HG03469 (cell line): ENCODE results near the gene FGF1.

Source experiments
- ATAC-seq: cut with Tn5 transposase; IDR thresholded peaks from one replicate; pipeline ENCODE4 v1.9.1; 2021; ENCODE audit warnings: mild to moderate bottlenecking, moderate library complexity, moderate number of reproducible peaks; ENCODE audit not compliant: unreplicated experiment

The FGF1 gene

DNA sequence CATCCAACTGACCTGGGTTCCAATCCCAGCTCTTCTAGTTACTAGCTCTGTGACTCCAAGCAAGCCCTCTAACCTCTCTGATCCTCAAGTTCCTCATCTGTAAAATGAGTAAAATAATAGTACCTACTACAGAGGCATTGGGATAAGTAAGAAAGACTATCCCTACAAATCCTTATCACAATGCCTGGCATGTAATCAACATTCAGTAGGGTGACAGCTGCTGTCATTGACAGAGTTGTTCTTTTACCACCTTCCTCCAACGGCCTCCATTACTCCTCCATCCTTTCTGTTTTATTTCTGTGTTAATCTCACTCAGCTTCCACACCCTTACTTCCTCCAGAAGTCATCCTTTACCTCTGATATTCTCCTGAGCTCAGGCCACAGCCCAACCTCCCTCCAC lies 40.4 kb downstream of the FGF1 start:
- ATAC-seq: no peak

DNA sequence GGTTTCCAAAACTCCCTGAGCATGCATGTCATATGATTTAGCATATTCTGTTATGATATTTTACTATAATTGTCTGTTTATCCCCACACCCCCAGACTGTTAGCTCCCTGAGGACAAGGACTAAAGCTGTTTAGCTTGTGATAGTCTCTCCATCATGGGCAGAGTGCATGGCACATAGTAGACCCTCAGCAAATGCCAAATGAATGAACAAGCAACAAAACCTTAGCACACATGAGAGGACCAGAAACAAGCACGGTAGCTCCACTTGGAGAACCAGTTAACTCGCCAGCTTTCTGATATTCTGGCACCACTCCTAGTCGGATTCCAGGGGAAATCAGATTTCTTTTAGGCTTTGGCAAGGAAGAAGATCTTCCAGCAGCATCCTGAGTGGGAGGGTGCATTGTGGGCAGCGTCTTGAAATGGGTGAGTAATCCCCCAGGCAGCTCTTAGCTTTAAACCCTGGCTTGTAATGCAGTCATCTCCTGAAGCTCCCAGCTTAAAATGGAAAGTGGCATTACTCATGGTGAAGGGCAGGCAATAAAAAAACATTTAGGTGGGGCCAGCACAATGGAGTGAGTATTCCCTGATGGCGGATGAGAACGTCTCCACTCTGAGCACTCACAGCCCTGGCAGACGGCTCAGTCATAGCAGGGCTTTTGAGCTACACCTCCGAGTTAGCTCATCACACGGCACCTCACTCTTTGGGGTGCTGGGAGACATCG lies 41.1 kb downstream of the FGF1 start:
- no peak for ATAC-seq

DNA sequence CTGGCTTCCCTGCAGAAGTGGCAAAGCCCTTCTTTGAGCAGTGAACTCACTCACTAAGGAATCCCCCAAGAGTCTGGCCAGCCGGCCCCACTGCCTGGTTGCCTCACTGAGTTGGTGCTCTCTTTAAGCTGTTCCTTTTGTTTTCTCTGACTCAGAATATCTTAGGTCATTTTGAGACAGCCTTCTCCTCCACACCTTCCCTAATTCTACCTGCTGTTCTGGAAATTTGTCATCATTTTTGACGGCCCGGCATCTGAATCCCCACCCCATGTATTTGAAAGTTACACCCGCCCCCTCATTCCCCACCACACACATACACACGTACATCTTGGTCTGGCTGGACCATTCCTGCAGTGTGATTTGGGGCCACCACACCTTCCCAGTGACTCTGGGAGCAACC lies 41.8 kb downstream of the FGF1 start:
- no peak for ATAC-seq

DNA sequence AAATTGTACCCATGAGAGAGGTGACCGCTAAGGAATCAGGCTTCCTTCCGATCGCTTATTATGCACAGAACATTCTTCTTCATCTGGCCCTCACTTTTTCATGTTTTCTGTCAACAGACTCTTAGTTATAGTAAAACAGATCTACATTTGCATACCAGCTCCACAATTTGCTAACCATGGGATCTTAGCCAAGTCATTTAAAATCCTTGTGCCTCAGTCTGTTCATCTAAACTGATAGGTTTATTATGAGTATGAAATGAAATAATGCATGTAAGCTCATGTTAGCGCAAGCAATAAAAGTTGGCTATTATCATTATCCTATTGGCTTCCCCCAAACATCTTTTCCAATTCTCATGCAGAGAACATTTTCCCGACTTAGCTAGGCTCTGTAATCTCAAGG lies 42.3 kb downstream of the FGF1 start:
- ATAC-seq: no peak

DNA sequence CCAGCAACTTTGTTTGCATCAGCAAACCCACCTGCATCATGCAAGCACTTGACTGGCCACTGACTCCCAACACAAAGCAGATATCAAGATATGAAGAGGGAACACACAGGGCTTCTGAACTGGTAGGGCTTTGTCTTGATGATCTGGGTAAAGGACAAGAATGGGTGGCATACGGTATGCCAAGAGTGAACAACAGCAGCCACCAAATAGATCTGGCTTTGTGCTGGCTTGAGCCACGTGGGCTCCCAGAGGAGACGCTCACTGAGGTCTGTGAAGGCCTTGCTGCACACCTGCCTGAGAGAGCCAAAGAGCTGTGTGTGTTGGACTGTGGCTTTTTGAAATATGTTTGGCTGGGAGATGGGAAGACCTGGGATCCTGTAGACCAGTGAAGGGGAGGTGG lies 43.5 kb downstream of the FGF1 start:
- ATAC-seq: no peak

DNA sequence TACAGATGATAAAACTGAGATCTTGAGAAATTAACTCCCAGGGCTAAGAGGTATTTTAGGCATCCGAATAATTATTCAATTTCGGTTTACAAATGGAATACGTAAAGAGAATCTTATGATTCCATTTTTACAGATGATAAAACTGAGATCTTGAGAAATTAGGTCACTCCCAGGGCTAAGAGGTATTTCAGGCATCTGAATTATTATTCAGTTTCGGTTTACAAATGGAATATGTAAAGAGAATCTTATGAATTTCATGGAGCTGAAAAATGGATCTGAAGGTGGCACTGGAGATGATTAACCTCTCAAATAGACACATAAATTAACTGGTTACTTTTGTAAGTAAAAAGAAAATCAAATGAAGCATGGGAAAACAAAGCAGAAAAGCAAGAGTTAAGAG lies 44.2 kb downstream of the FGF1 start:
- ATAC-seq: no peak

DNA sequence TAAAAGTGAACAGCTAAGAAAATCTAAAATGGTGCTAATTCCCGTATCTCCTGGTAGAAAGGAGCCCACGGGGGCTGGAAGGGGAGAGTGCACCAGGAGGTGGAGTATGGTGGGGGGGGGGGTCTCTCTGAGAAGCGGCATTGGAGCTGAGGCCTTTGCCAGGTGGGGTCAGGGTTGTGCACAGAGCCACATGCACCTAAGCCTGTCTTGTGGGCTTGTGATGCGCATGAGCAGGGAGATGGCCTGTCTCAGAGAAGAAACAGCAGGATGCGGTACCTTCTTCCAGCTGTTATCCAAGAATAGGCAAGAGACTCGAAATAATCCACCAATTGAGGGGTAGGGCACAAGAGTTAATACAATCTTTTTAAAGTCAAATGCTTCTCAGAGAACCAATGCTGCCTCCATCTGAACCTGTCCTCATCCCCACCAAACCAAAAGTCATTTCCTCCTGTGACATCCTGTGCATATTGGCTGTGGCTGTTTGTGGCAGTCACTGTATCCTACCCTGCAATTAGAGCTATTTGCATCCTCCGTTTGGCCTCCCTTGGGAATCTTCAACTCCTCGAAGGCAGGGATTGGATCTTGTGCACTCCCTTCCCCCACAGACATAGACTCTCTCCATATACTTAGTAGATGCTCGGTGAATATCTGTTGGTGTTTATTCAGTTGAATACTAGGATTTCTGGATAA lies 45.4 kb downstream of the FGF1 start:
- ATAC-seq: no peak

DNA sequence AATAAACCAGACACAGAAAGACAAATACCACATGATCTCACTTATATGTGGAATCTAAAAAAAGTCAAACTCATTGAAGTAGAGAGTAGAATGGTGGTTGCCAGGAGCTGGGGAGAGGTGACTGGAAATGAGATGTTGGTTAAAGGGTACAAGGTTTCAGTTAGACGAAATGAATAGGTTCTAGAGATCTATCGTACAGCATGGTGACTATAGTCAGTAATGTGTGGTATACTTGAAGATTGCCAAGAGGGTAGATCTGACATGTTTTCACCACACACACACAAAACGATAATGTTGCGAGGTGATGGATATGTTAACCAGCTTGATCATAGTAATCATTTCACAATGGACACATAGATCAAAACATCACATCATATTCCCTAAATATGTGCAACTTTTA lies 46.4 kb downstream of the FGF1 start:
- no peak for ATAC-seq

DNA sequence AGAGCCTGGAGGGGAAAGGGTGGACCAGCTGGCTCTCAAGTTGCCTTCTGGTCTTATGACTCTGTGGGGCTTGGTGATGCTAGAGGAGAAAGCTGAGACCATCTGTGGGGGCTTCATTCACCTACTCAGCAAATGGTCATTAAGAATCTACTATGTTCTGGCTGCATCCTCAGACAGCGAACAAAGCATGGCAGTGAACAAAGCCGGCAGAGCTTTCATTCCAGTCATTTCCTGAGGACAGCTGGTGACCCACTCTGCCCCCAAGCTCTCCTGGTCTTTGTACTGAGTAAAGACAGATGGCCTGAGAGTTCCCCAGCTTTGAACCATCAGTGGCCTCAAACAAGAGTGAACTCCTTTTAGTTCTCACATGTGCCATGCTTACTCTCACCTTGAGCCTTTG lies 48.0 kb downstream of the FGF1 start:
- ATAC-seq: no peak

DNA sequence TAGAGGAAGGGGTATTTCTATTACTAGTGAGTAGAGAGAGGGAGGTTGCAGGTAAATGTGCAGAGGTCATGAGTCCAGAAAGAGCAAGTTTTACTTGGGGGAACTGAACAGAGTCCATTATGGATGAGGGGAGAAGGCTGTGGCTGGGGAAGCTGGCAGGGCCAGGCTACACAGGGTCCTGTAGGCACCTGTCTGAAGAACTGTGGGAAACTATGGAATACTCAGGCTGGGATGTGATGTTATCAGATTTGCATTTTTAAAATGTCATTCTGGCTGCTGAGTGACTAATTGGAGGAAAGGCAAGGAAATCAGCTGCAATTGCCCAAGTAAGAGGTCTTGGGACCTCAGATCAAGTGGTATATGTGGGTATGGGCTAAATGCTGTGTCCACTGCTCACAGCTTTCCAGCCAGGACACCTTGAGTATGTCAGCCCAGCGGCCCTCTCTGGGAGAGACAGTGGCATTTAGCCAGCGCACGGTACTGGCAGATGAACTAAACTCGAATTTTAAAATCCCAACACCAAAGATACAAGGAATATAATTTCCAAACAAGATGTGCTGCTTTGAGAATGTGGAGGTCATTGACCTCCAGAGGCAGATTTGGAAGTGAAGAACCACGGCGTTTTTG lies 49.1 kb downstream of the FGF1 start:
- no peak for ATAC-seq

DNA sequence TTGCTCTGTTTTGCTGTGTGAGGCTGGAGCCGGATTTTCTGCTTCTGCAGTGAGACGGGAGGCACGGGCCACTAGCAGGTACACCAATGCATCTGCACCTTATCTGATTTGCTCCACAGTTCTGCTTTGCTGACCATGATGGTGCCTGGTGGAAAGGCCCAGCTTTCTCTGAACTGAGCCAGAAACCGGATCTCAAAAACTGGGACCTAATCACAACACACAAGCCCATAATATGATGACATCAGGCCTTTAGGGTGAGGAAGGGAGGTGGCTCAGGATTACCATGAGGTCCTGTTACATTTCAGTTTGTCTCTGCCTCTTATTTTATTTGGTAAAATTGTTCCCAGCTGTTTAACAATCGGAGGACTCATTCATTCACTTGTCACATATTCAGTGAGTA lies 49.8 kb downstream of the FGF1 start:
- no peak for ATAC-seq

DNA sequence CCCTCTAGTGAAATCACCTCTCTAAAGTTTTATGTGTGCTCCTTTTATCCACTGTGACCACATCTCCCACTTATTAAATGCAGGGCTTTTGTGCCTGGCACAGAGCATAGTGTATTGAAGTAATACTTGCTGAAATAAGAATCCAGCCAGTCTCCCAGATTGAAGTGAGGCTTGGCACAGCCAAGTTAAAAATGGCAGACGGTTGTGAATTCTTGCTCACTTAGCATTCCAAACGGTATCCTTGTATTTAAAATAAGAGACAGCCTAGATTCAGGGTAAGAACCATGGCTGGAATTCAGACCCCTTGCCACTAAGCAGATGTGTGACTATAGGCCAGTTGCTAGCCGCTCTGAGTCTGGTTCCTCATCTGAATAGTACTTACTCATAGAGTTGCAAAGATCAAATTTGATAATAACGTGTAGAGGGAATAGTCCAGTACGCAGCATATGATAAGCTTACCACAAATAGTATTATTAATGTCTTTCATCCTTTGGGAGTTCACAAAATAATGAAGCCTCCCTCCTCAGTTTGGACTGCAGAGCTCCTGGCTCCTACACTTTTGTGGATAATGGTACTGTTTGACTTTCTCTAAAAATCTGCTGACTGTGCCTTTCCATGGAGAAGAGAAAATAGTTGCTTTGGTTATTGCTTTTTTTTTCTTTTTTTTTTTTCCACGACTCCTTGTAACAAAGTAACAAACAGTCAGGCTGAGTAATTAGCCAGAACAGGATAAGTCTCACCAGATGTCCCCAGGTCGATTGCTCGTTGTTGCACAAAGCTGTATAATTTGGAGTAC lies 51.5 kb downstream of the FGF1 start:
- ATAC-seq: no peak

DNA sequence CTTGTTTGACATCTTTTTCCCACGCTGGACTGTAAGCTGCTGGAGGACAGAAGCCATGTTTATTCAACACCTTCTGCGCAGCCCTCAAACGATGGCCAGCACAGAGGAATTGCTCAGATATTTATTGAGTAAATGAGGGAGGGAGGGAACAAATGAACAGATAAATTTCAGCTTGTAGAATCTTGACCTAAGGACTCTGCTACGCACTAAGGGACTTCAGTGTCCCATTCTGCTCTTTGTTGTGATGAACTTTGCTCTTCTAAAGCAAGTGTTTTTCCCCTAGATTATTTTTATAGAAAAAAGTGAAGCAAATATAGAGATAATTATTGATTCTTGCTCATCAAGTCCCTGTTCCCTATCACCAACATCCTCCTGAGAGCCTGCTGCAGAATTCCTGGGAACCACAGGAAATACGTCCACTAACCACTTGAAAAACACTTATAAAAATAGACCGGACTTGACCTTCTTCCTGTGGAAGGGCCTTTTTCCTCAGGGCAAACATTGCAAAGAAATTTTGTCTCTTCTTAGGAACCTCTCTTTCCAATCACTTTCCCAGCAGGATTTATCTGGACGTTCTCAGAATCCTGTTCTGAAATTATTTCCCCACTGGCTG lies 54.9 kb downstream of the FGF1 start:
- ATAC-seq: no peak

DNA sequence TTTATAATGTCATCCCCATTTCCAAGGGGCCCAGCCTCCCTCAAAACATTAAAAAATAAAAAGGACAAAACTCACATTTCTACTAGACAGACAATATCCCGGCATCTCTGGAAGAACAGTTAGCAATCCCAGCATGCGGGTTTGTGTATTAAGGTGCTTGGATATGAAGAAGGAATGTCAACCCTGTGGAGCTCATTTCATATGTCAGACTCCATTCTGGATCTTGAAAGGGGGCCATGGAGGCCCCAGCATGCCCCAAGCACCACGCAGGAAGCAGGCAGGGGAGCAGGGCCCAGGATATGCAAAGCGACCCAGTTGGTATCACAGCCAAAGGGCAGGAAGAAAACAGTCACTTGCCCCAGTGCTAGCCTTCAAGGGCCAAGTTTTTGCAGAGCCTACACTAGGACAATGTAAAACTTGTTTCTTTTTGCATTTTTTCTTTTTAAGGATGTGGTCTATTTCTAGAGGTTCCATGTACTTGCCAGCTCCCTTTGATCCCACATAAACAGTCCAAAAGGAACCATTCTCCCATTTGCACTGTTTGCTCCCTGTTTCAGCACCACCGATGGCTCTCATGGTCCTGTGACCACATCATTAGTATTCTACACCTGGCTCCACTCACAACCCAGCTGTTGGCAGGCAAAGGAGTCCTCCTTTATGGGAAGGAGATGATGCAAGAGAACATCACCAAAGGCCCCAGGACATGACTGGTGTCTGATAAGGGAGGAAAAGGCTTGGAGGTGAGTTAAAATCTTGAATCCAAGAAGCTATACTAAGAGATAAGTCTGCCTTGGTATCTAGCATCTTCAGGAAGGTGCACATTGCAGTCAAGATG lies 58.3 kb downstream of the FGF1 start:
- ATAC-seq: no peak

DNA sequence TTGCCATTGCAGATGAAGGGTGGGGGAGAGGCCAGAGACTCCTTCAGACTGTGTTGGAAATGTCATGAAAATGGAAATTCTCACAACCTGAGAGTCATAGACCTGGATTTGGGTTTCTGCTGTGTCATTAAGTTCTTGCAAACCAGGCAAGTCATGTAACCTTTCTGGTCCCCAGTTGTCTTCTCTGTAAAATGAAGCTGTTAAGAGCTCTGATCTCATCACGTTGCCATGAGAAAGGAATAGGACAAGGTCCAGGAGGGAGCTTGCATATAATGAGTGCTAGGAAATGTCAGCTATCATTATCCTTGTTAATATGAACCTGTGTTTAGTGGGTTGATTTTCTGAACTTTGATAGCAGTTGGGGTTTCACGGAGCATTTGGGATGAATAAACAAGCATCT lies 59.1 kb downstream of the FGF1 start:
- no peak for ATAC-seq

DNA sequence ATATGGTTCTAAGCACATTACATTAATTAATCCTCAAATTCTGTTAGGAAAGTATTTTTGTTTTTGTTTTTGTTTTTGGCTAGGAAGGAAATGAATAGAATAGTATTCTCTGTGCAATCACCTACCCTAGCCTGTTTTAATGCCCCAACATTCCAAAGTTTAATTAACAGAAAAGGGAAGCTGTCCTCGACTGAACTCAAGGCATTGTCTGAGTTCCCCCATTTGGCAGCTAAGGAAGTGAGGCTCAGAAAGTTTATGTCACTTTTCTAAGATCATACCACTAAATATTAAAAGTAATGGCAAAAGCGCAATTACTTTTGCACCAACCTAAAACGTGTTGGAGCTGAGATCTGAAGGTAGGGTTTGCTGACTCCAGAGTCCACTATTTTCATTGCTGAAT lies 59.8 kb downstream of the FGF1 start:
- no peak for ATAC-seq

DNA sequence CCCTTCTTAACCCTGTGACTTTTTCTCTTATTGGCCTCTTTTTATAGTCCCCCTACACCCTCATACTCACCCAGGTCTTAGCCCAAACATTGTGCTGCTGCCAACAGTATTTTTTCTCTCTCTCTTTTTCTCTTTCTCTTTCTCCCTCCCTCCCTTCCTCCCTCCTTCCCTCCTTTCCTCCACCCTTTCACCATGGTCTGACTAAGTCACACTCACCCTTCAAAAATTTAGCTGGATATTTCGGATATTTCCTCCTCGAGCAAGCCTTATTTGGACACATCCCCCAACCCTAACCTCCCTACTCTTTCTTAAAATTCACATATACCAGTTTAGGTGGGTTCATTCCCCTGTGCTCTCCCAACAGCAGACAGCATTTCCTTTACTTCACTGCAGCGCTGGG lies 64.7 kb downstream of the FGF1 start:
- no peak for ATAC-seq

DNA sequence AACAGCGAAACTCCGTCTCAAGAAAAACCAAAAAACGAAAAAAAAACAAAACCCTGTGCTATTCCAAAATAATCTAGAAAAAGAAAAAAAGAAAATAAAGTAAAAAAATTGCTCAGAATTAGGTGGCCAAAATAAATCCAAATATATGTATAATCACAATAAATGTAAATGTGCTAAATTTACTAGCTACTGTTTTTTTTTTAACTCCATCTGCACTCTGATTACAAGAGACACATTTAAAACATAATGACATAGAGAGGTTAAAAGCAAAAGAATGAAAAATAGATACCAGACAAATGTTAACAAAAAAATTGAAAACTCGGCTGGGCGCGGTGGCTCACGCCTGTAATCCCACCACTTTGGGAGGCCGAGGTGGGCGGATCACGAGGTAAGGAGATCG lies 66.1 kb downstream of the FGF1 start:
- ATAC-seq: no peak

DNA sequence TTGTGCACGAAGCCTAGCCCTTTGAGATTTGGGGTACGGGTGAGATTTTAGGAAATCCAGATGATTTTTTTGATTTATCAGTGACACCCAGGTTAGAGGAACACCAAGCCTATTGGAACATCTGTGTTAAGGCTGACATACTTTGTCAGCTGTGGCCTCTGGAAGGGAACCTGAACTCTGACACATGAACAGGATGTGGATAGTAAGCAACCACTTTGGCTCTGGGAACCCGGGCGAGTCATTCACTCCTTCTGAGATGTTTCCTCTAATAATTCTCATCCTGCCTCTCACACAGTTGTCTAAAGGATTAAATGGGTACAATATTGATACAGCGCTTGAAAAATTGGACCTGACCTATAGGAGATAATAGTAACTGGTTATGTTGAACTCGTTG lies 67.8 kb downstream of the FGF1 start:
- no peak for ATAC-seq

DNA sequence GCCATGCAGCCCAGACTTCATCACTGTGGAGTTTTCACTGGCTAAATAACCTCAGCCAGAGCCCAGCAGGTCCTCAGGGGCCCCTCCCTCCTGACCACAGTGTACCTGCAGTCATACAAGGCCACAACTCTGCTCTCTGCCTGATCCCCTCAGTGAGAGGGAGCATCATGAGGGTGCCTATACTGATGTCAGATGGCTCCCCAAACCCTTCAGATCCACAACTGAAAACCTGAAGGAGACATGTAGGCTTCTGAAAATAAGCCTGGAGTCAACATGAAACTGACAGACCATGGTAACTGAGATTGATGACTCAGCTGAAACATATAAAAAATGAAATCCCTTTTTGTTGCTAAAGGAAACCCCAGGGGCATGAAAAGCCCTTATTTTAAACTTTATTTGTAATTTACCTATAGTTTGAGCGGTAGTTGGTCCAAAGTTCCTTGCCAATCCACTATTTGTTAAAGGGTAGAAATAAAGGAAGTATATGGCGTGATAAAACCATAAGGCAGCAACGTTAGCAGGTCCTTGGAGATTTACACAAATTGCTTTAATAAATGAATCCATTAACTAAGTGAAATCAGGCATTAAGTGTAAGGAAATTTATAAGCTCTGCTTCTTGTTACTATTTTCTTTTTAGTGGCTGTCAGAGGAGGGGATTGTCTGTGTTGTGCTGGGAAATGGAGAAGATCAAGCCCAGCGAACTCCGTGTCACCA lies 68.3 kb downstream of the FGF1 start:
- no peak for ATAC-seq
